Measurements from ENCODE around the gene PTH1R.

Gene PTH1R

GRCh38 chr3:46947546-46947901, 70.0 kb downstream of the PTH1R start:
- no peak for DNase-seq (ENCODE audit: low read depth)

- peak; percentile 34 for DNase-seq (ENCODE audit: low read depth)
Observed at GRCh38 chr3:46947981-46948791, 70.7 kb downstream of the PTH1R start.

DNA sequence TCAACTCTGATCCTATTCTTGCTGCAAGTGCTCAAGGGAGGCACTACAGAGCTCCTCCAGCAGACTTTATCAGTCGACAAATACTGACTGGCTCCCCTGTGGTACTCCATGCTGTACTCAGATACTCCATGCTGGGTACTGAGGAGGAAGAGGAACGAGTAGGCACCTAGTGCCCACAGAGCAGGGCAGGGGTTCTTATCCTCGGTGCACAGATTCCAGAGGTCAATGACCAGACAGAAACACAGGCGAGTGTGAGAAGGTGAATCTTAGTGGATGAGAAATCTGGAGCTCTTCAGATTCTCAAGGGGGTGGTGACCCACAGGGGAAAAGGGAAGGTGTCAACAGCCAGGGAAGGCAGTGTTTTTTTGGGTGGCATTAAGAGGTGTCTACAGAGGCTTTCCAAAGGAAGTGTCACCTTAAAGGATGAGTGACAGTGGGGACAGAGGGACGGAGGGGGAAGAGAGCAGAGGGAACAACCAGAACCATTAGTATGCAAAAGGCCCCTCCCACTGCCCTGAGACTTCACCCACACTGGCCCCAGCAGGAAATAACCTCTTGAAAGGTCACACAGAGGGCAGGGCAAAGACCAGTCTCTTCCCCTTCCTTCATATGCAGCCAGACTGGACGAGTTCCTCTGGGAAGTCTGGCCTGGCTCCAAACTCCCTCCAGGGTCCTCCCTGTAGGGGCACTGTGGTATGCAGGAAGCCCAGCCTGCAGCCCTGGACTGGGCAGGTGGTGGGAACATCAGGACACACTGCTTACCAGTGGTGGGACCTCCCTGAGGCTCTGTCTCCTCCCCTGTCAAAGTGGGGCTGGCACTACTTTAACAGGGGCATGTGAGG, 71.5 kb downstream of the PTH1R start:
- no peak for DNase-seq (ENCODE audit: low read depth)

DNA sequence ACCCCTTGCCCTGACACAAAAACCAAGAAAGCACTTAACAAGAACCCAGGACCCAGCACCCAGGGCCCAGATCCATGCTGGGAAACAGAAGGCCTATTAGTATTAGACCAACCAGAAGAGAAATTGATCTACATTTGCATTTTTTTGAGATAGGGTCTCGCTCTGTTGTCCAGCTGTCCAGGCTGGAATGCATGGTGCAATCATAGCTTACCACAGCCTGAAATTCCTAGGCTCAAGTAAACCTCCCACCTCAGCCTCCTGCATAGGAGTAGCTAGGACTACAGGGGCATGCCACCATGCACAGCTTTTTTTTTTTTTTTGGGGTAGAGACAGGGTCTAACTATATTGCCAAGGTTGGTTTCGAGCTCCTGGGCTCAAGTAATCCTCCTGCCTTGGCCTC, 72.7 kb downstream of the PTH1R start:
- no peak for DNase-seq (ENCODE audit: low read depth)

- no peak for DNase-seq (ENCODE audit: low read depth)
Observed at GRCh38 chr3:46950650-46951241, 73.2 kb downstream of the PTH1R start.

DNA sequence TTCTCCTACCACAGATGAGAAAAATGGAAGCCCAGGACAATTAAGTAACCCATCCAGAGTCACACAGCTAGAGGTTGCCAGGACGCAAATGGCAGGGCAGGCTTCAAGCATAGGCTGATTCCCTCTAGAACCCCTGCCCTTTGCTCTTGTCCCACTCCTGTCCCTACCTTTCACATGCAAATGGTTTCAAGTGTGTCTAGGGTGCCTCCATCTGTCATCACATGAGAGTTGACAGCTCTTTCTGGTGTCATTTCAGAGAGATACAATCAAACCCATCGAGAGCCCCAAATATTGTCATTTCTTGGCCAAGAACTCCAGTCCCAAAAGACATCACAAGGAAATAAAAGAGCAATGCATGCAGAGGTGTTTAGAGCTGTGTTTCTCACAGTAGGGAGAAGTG, 75.3 kb downstream of the PTH1R start:
- no peak for DNase-seq (ENCODE audit: low read depth)
